PC-9 (cell line): ENCODE results near the gene LIME1. TPM values are rescaled to one million over a fixed set of nuclear protein-coding genes. Genes with fewer than 3 reads are reported as not detected.

Experiments used
- BruUV-seq: library from RNA; stranded (reverse); fragments of 400-500 nt; replicated peaks from 2 replicates; lab custom pipeline; 2021; lab: Mats Ljungman, UMichigan
- CTCF ChIA-PET: fragments of 300-600 bp; sonication (Branson Sonifier 250); formaldehyde crosslinking; loops from one replicate; lab custom pipeline; 2022; ENCODE audit warnings: antibody characterized with exemption; lab: Charles Lee
- POLR2A ChIA-PET: fragments of 300-600 bp; sonication (Branson Sonifier 250); formaldehyde crosslinking; loops from one replicate; lab custom pipeline; 2022; ENCODE audit warnings: antibody characterized with exemption; ENCODE audit not compliant: unreplicated experiment; lab: Charles Lee
- DNase-seq, 2 experiments: peaks; one replicate each; pipeline versions ENCODE4 v3.0.0 to v3.0.0-alpha.2; 2015 to 2022; ENCODE audit warnings: mixed read lengths in 1 of 2
- H2AFZ ChIP-seq: fragments of 200-600 bp; sonication (generic); 2 replicates; pipeline ENCODE4 v1.8.1; 2017; ENCODE audit warnings: antibody characterized with exemption
- H3F3A ChIP-seq: fragments of 200-600 bp; sonication (generic); 2 replicates; pipeline ENCODE4 v1.8.1; 2017; ENCODE audit warnings: antibody characterized with exemption, mild to moderate bottlenecking, low read depth; ENCODE audit not compliant: insufficient read depth
- H3K27ac ChIP-seq: fragments of 200-600 bp; sonication (generic); 2 replicates; pipeline ENCODE4 v1.6.1; 2016; ENCODE audit warnings: mixed run types
- H3K27me3 ChIP-seq: fragments of 200-600 bp; sonication (generic); 2 replicates; pipeline ENCODE4 v1.6.1; 2016; ENCODE audit warnings: low read depth, mixed run types; ENCODE audit not compliant: insufficient read depth
- H3K36me3 ChIP-seq: fragments of 200-600 bp; sonication (generic); 2 replicates; pipeline ENCODE4 v1.6.1; 2016; ENCODE audit warnings: low read depth, mixed run types
- H3K4me1 ChIP-seq: fragments of 200-600 bp; sonication (generic); replicated peaks from 2 replicates; pipeline ENCODE4 v1.6.1; 2016; ENCODE audit warnings: mixed run types; ENCODE audit not compliant: insufficient read depth
- H3K4me2 ChIP-seq: fragments of 200-600 bp; sonication (generic); 2 replicates; pipeline ENCODE4 v1.6.1; 2017; ENCODE audit warnings: mixed run types
- H3K4me3 ChIP-seq: fragments of 200-600 bp; sonication (generic); 2 replicates; pipeline ENCODE4 v1.6.1; 2016; ENCODE audit warnings: mixed run types
- H3K79me2 ChIP-seq: fragments of 200-600 bp; sonication (generic); 2 replicates; pipeline ENCODE4 v1.6.1; 2017; ENCODE audit warnings: low read depth, mixed run types
- H3K9me2 ChIP-seq: fragments of 200-600 bp; sonication (generic); 2 replicates; pipeline ENCODE4 v1.8.1; 2017; ENCODE audit warnings: mild to moderate bottlenecking; ENCODE audit not compliant: insufficient read depth
- H3K9me3 ChIP-seq: fragments of 200-600 bp; sonication (generic); 2 replicates; pipeline ENCODE4 v1.8.1; 2016; ENCODE audit warnings: low read depth; ENCODE audit not compliant: insufficient read depth
- H4K20me1 ChIP-seq: fragments of 200-600 bp; sonication (generic); 2 replicates; pipeline ENCODE4 v1.8.1; 2017; ENCODE audit not compliant: insufficient read depth
- EZH2 ChIP-seq: fragments of 200-600 bp; sonication (generic); IDR thresholded peaks from 2 replicates; pipeline ENCODE4 v1.8.0; 2017; ENCODE audit warnings: antibody characterized with exemption, low read depth
- intact Hi-C: fragments of 100-400 bp; cut with micrococcal nuclease; formaldehyde crosslinking; loops from one replicate; pipeline ENCODE4 v1.10.0; 2022; ENCODE audit not compliant: unreplicated experiment
- total RNA-seq: library from RNA; stranded (reverse); gene quantifications from 2 replicates; pipeline ENCODE4 v1.2.3, GENCODE V29; 2021
- TF ChIP-seq, protein P1 (sequence below): fragments of 200-600 bp; sonication (generic); conservative IDR thresholded peaks from 2 replicates; pipeline ENCODE4 v1.6.1; 2017; ENCODE audit warnings: mixed run types, antibody characterized with exemption, mild to moderate bottlenecking, moderate library complexity

LIME1 gene
- total RNA-seq, 1 experiment from 2014 or later: 18.7 TPM

DNA sequence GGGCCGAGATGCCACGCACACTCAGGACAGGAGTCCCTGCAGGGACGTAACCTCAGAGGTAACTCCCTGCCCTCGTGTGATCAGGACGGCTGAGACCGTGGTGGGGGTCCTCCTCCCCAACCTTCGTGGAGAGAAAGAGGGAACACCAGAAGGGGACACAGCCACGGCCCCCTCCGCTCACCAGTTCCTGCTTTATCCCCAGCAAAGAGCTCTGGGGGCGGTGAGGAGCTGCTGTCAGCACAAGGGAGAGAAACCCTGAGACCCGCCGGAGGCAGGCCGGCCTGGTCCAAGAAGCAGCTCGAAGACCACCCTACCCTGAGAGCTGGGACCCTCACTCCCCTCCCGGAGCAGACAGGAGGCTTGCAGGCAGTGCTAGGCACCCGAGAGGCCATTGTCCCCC, 47.5 kb downstream of the LIME1 start:
- Histone ChIP-seq H3K9me3 (no peaks in the 10 kb centered on the region), H3K36me3 (no peaks in the 10 kb centered on the region), H4K20me1 (no peaks in the 10 kb centered on the region), H3K4me3 (no peak overlapping the region), H3K9me2 (no peaks in the 10 kb centered on the region), H3K27me3 (no peaks in the 10 kb centered on the region), H3K4me1 (no peaks in the 10 kb centered on the region), H2AFZ (no peak overlapping the region), H3K4me2 (no peak overlapping the region), H3K27ac (no peak overlapping the region), H3K79me2 (no peaks in the 10 kb centered on the region), H3F3A (no peaks in the 10 kb centered on the region)
- ChIA-PET CTCF (no interaction called here), POLR2A (interaction anchor here (0.6 kb wide), 1 partner anchor 233 kb away, joined by 3 read pairs; no protein-coding TSS in a partner anchor)
- no TSS peak for BruUV-seq
- no peak for DNase-seq
- TF ChIP-seq, protein P1, sequence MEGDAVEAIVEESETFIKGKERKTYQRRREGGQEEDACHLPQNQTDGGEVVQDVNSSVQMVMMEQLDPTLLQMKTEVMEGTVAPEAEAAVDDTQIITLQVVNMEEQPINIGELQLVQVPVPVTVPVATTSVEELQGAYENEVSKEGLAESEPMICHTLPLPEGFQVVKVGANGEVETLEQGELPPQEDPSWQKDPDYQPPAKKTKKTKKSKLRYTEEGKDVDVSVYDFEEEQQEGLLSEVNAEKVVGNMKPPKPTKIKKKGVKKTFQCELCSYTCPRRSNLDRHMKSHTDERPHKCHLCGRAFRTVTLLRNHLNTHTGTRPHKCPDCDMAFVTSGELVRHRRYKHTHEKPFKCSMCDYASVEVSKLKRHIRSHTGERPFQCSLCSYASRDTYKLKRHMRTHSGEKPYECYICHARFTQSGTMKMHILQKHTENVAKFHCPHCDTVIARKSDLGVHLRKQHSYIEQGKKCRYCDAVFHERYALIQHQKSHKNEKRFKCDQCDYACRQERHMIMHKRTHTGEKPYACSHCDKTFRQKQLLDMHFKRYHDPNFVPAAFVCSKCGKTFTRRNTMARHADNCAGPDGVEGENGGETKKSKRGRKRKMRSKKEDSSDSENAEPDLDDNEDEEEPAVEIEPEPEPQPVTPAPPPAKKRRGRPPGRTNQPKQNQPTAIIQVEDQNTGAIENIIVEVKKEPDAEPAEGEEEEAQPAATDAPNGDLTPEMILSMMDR: no peak
- no peak for TF ChIP-seq EZH2
- intact Hi-C loops: no loop called here

DNA sequence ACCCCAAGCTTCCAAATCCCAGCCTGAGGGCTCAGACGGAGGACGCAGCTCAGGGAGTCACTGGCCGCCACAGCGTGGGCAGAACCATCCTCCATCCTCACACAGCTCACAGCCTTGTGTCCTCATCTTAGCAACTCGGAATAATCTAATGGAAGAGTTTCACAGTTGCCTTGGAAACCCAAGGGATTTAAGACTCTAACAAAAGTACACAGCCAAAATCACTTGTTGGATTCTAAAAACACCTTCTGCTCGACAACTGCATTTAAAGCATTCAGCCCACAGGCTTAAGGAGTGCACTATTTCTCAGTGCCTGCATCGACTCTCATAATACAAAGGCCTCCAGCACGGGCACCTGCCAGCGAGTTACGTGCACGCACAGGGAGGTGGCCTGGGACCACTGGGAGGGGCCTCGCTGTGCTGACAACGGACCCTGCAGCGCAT, 49.2 kb downstream of the LIME1 start:
- Histone ChIP-seq H3K27me3 (no peaks in the 10 kb centered on the region), H3K4me3 (no peak overlapping the region), H3K9me3 (no peaks in the 10 kb centered on the region), H3K9me2 (no peaks in the 10 kb centered on the region), H3K4me2 (no peak overlapping the region), H3K4me1 (no peaks in the 10 kb centered on the region), H3K36me3 (no peaks in the 10 kb centered on the region), H3K79me2 (no peaks in the 10 kb centered on the region), H3K27ac (no peak overlapping the region), H4K20me1 (no peaks in the 10 kb centered on the region), H3F3A (no peaks in the 10 kb centered on the region), H2AFZ (no peak overlapping the region)
- intact Hi-C loops: loop anchor here (1.0 kb wide), 1 partner anchor 79 kb away; no protein-coding TSS in a partner anchor
- TF ChIP-seq, protein P1: no peak
- no peak for DNase-seq
- POLR2A ChIA-PET: interaction anchor here (0.8 kb wide), 1 partner anchor 10 kb away, joined by 3 read pairs; no protein-coding TSS in a partner anchor
- no TSS peak for BruUV-seq
- CTCF ChIA-PET: interaction anchor here (0.7 to 0.8 kb wide), 2 partner anchors 80 to 502 kb away, joined by 3 read pairs; partner anchors contain the start of gene TPD52L2

DNA sequence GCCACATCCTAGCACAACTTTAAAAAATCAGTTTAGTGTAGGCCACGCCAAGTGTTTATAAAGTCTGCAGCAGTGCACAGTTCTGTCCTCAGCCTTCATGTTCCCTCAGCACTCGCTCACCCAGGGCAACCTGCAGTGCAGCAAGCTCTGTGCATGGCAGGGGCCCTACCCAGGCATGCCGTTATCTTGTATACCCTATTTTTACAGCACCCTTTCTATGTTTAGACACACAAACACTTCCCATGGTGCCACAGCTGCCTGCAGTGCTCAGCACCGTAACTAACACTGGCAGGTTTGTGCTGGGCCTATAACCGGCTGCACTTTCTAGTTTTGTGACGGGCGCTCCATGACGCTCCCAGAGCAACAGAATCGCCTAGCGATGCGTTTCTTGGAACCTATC, 50.8 kb downstream of the LIME1 start:
- Histone ChIP-seq H3K27me3 (no peaks in the 10 kb centered on the region), H3K4me2 (no peak overlapping the region), H3K36me3 (no peaks in the 10 kb centered on the region), H3K9me3 (no peaks in the 10 kb centered on the region), H3F3A (no peaks in the 10 kb centered on the region), H3K9me2 (no peaks in the 10 kb centered on the region), H3K4me3 (no peak overlapping the region), H4K20me1 (no peaks in the 10 kb centered on the region), H3K4me1 (no peaks in the 10 kb centered on the region), H3K79me2 (no peaks in the 10 kb centered on the region), H3K27ac (no peak overlapping the region), H2AFZ (no peak overlapping the region)
- CTCF ChIA-PET: no interaction called here
- no TSS peak for BruUV-seq
- TF ChIP-seq, protein P1: no peak
- no peak for TF ChIP-seq EZH2
- POLR2A ChIA-PET: interaction anchor here (0.6 kb wide), 1 partner anchor 100 kb away, joined by 8 read pairs; no protein-coding TSS in a partner anchor
- DNase-seq: no peak
- intact Hi-C loops: no loop called here
